HepG2 (cell line): Measurements from ENCODE around the gene VPS25. TPM values are rescaled to one million over a fixed set of nuclear protein-coding genes. Genes with fewer than 3 reads are reported as not detected.

Experiments
- AGO2 ChIP-seq: fragments of 200-400 bp; formaldehyde crosslinking; optimal IDR thresholded peaks from 2 replicates; pipeline ENCODE3; 2017; ENCODE audit warnings: mild to moderate bottlenecking, low read depth, low read length, moderate library complexity
- ATF6 ChIP-seq: sonication (generic); formaldehyde crosslinking; conservative IDR thresholded peaks from 2 replicates; pipeline ENCODE4 v1.4.0; 2020; ENCODE audit warnings: missing genetic modification reagents
- CEBPB ChIP-seq: IDR thresholded peaks from 2 replicates; pipeline ENCODE4 v1.6.1; 2011; ENCODE audit warnings: low read depth, low read length, improper control_type of control experiment, borderline replicate concordance
- DZIP1 ChIP-seq: sonication (generic); formaldehyde crosslinking; IDR thresholded peaks from 2 replicates; pipeline ENCODE4 v1.5.0; 2020; ENCODE audit warnings: mild to moderate bottlenecking, missing genetic modification reagents
- EP300 ChIP-seq, 3 experiments: sonication (generic) in 1 of 3; formaldehyde crosslinking in 1 of 3; IDR thresholded peaks; 2 replicates each; pipeline versions ENCODE4 v1.5.1 to v1.6.1; 2011 to 2020; ENCODE audit warnings: low read depth in 2 of 3, low read length in 2 of 3, borderline replicate concordance in 1 of 3, improper control_type of control experiment in 1 of 3, mild to moderate bottlenecking in 1 of 3, missing genetic modification reagents in 1 of 3, moderate library complexity in 1 of 3
- GZF1 ChIP-seq: sonication (generic); formaldehyde crosslinking; IDR thresholded peaks from 2 replicates; pipeline ENCODE4 v1.5.1; 2020; ENCODE audit warnings: mild to moderate bottlenecking, missing genetic modification reagents
- HNRNPLL ChIP-seq: fragments of 200-400 bp; formaldehyde crosslinking; IDR thresholded peaks from 2 replicates; pipeline ENCODE4 v1.6.1; 2017; ENCODE audit warnings: mild to moderate bottlenecking, low read depth, low read length; ENCODE audit not compliant: poor library complexity, severe bottlenecking
- MAFG ChIP-seq: sonication (generic); formaldehyde crosslinking; IDR thresholded peaks from 2 replicates; pipeline ENCODE4 v1.5.1; 2020; ENCODE audit warnings: mild to moderate bottlenecking, missing genetic modification reagents
- MBNL3 ChIP-seq: fragments of 250-450 bp; sonication (Bioruptor Pico); conservative IDR thresholded peaks from 2 replicates; pipeline ENCODE4 v1.8.0; 2022; ENCODE audit warnings: mild to moderate bottlenecking, inconsistent platforms
- MIER2 ChIP-seq: IDR thresholded peaks from 2 replicates; pipeline ENCODE4 v1.6.1; 2016; ENCODE audit warnings: missing biosample characterization, missing genetic modification reagents
- MNT ChIP-seq: fragments of 450-650 bp; IDR thresholded peaks from 2 replicates; pipeline ENCODE4 v1.6.1; 2016
- RARA ChIP-seq: IDR thresholded peaks from 2 replicates; pipeline ENCODE4 v1.6.1; 2016; ENCODE audit warnings: missing genetic modification reagents, missing compliant biosample characterization
- SRSF9 ChIP-seq: fragments of 200-400 bp; formaldehyde crosslinking; IDR thresholded peaks from 2 replicates; pipeline ENCODE4 v1.6.1; 2018; ENCODE audit warnings: borderline replicate concordance, mild to moderate bottlenecking, low read depth, low read length; ENCODE audit not compliant: insufficient read depth, poor library complexity, severe bottlenecking
- THAP9 ChIP-seq: sonication (generic); formaldehyde crosslinking; IDR thresholded peaks from 2 replicates; pipeline ENCODE4; 2020; ENCODE audit warnings: missing genetic modification reagents, mild to moderate bottlenecking, borderline replicate concordance
- ZNF260 ChIP-seq: sonication (generic); formaldehyde crosslinking; IDR thresholded peaks from 2 replicates; pipeline ENCODE4 v1.4.0; 2020; ENCODE audit warnings: missing genetic modification reagents, low read depth, mild to moderate bottlenecking, borderline replicate concordance
- ZNF33A ChIP-seq: sonication (generic); formaldehyde crosslinking; IDR thresholded peaks from 2 replicates; pipeline ENCODE4 v1.5.1; 2020; ENCODE audit warnings: missing genetic modification reagents, mild to moderate bottlenecking, moderate library complexity, borderline replicate concordance
- ZNF350 ChIP-seq: sonication (generic); formaldehyde crosslinking; IDR thresholded peaks from 2 replicates; pipeline ENCODE4 v1.4.0; 2020; ENCODE audit warnings: mild to moderate bottlenecking, low read depth, missing genetic modification reagents, borderline replicate concordance
- ZNF557 ChIP-seq: sonication (generic); formaldehyde crosslinking; IDR thresholded peaks from 2 replicates; pipeline ENCODE4 v1.4.0; 2020; ENCODE audit warnings: missing genetic modification reagents
- ZNF792 ChIP-seq: IDR thresholded peaks from 2 replicates; pipeline ENCODE4 v1.6.1; 2016
- polyA plus RNA-seq, 8 experiments: library from polyadenylated mRNA; depleted of rRNA in 3 of 8; stranded (reverse) in 7 of 8; unstranded in 1 of 8; fragments of >200 nt; fragmentation: Illumina TruSeq in 4 of 8; extraction: Trizol in 4 of 8; gene quantifications; 2 replicates each; pipeline versions ENCODE4 v1.2.1 to v1.2.3, GENCODE V29; 2011 to 2016; ENCODE audit warnings: low read depth in 4 of 8, missing spikeins in 1 of 8, mixed read lengths in 1 of 8; ENCODE audit not compliant: insufficient read depth in 1 of 8
- total RNA-seq, 5 experiments: library from RNA; depleted of rRNA; stranded (reverse); fragments of >200 nt; fragmentation: Illumina TruSeq; extraction: Trizol; gene quantifications; 2 replicates each; pipeline ENCODE4 v1.2.3, GENCODE V29; 2016; ENCODE audit warnings: low read depth in 1 of 5

The VPS25 gene
- total and polyA plus RNA-seq, 2 of the 13 experiments (the other 11 are each of a cell fraction or from before 2014, with no cell fraction given) = 161 to 249 TPM

- TF ChIP-seq CEBPB (no peak), ZNF350 (peak; percentile 91), MNT (no peak), MIER2 (CRISPR knock-in tag) (peak; percentile 77), ZNF260 (CRISPR knock-in tag) (0 out of 2 replicates have a peak, but pooled peaks have one; percentile 79), ATF6 (CRISPR knock-in tag) (peak; percentile 94; the same call in 1 of the 2 replicates), ZNF792 (CRISPR knock-in tag) (peak; percentile 96), SRSF9 (no peak), ZNF33A (no peak), DZIP1 (CRISPR knock-in tag) (peak; percentile 70; the same call in 1 of the 2 replicates), EP300 (IDR thresholded peaks at IDR 0.05; ENCODE audit: low read depth in 2 of 2, low read length in 2 of 2) (peak; percentile 44 to 53; a peak in 2 of 4 replicates), EP300 (CRISPR knock-in tag; IDR thresholded peaks at IDR 0.05; ENCODE audit: borderline replicate concordance) (peak; percentile 63), RARA (CRISPR knock-in tag) (peak; percentile 71), THAP9 (peak; percentile 96), HNRNPLL (no peak), MBNL3 (CRISPR knock-in tag) (no peak), MAFG (CRISPR knock-in tag) (no peak), AGO2 (peak; percentile 90), ZNF557 (CRISPR knock-in tag) (0 out of 2 replicates have a peak, but pooled peaks have one; percentile 39), GZF1 (CRISPR knock-in tag) (no peak; the same call in 1 of the 2 replicates)
These were observed at the start of gene VPS25 (continued) for GRCh38 chr17:42773290-42774035.
